IMR-90 (cell line): ENCODE results near the gene TMED10. TPM values are rescaled to one million over a fixed set of nuclear protein-coding genes. Genes with fewer than 3 reads are reported as not detected.

Experiments
- ATAC-seq: fragments of 200-7000 bp; cut with Tn5 transposase; 2 replicates; pipeline ENCODE4 v1.9.1; 2020; ENCODE audit warnings: low read depth, mild to moderate bottlenecking, moderate library complexity
- BruUV-seq: library from RNA; stranded (reverse); fragments of 400-500 nt; replicated peaks from 2 replicates; lab custom pipeline; 2021; lab: Mats Ljungman, UMichigan
- CTCF ChIA-PET: fragments of 300-600 bp; formaldehyde crosslinking; extraction: SDS; loops from one replicate; lab custom pipeline; 2021; ENCODE audit warnings: antibody characterized with exemption; lab: Yijun Ruan, JAX
- POLR2A ChIA-PET: fragments of 300-600 bp; sonication (Branson Sonifier 250); formaldehyde crosslinking; loops from one replicate; lab custom pipeline; 2022; ENCODE audit warnings: antibody characterized with exemption; ENCODE audit not compliant: unreplicated experiment; lab: Charles Lee
- DNase-seq: peaks from one replicate; pipeline ENCODE4 v3.0.0; 2013
- H2AFZ ChIP-seq: replicated peaks from 2 replicates; pipeline ENCODE3; 2013; ENCODE audit warnings: low read length, mild to moderate bottlenecking; ENCODE audit not compliant: poor library complexity
- H2AK5ac ChIP-seq: 2 replicates; pipeline ENCODE4 v1.6.1; 2013; ENCODE audit warnings: low read depth, low read length, inconsistent platforms
- H2AK9ac ChIP-seq: replicated peaks from 2 replicates; pipeline ENCODE3; 2013; ENCODE audit warnings: mild to moderate bottlenecking, low read depth, low read length, moderate library complexity; ENCODE audit not compliant: poor library complexity
- H2BK120ac ChIP-seq: 2 replicates; pipeline ENCODE4 v1.6.1; 2013; ENCODE audit warnings: low read depth, low read length, inconsistent platforms
- H2BK15ac ChIP-seq: 3 replicates; pipeline ENCODE4 v1.6.1; 2013; ENCODE audit warnings: low read depth, low read length, inconsistent platforms
- H2BK20ac ChIP-seq: 2 replicates; pipeline ENCODE4 v1.6.1; 2013; ENCODE audit warnings: low read depth, mild to moderate bottlenecking, inconsistent platforms, low read length, moderate library complexity
- H2BK5ac ChIP-seq: 2 replicates; pipeline ENCODE4 v1.6.1; 2013; ENCODE audit warnings: mild to moderate bottlenecking, low read depth, low read length, inconsistent platforms; ENCODE audit not compliant: poor library complexity, severe bottlenecking
- H3K14ac ChIP-seq: replicated peaks from 2 replicates; pipeline ENCODE4 v1.6.1; 2013; ENCODE audit warnings: low read depth, low read length, inconsistent platforms
- H3K18ac ChIP-seq: 2 replicates; pipeline ENCODE4 v1.6.1; 2013; ENCODE audit warnings: low read depth, low read length, control low read depth
- H3K23ac ChIP-seq: 2 replicates; pipeline ENCODE4 v1.6.1; 2013; ENCODE audit warnings: low read depth, low read length, inconsistent platforms
- H3K27ac ChIP-seq: 2 replicates; pipeline ENCODE4 v1.5.1; 2013; ENCODE audit warnings: mild to moderate bottlenecking, control low read depth, low read length; ENCODE audit not compliant: insufficient read depth
- H3K27me3 ChIP-seq: 2 replicates; pipeline ENCODE4 v1.6.1; 2013; ENCODE audit warnings: low read length; ENCODE audit not compliant: control insufficient read depth, insufficient read depth
- H3K36me3 ChIP-seq: 2 replicates; pipeline ENCODE4 v1.6.1; 2013; ENCODE audit warnings: low read length, mixed read lengths; ENCODE audit not compliant: control insufficient read depth, insufficient read depth
- H3K4ac ChIP-seq: 2 replicates; pipeline ENCODE4 v1.6.1; 2013; ENCODE audit warnings: low read depth, low read length, inconsistent platforms
- H3K4me1 ChIP-seq: 2 replicates; pipeline ENCODE4 v1.6.1; 2013; ENCODE audit warnings: low read length, mixed read lengths; ENCODE audit not compliant: control insufficient read depth, insufficient read depth
- H3K4me2 ChIP-seq: 2 replicates; pipeline ENCODE4 v1.6.1; 2013; ENCODE audit warnings: low read depth, mild to moderate bottlenecking, control low read depth, low read length, moderate library complexity
- H3K4me3 ChIP-seq: 2 replicates; pipeline ENCODE4 v1.5.1; 2013; ENCODE audit warnings: low read depth, mild to moderate bottlenecking, control low read depth, low read length, moderate library complexity; ENCODE audit not compliant: insufficient read depth
- H3K56ac ChIP-seq: 2 replicates; pipeline ENCODE4 v1.6.1; 2013; ENCODE audit warnings: low read length, inconsistent platforms; ENCODE audit not compliant: insufficient read depth; ENCODE audit errors: extremely low read depth
- H3K79me1 ChIP-seq, 2 experiments: 2 replicates each; pipeline ENCODE4 v1.6.1; 2013; ENCODE audit warnings: low read length in 2 of 2, inconsistent platforms in 1 of 2, low read depth in 1 of 2
- H3K9ac ChIP-seq: 2 replicates; pipeline ENCODE4 v1.6.1; 2013; ENCODE audit warnings: low read depth, low read length, control low read depth
- H3K9me1 ChIP-seq: 2 replicates; pipeline ENCODE4 v1.6.1; 2013; ENCODE audit warnings: low read length, inconsistent platforms; ENCODE audit not compliant: insufficient read depth
- H3K9me3 ChIP-seq: 2 replicates; pipeline ENCODE4 v1.6.1; 2013; ENCODE audit warnings: low read length; ENCODE audit not compliant: control insufficient read depth, insufficient read depth
- H4K20me1 ChIP-seq: 2 replicates; pipeline ENCODE4 v1.6.1; 2013; ENCODE audit warnings: low read length, inconsistent platforms; ENCODE audit not compliant: insufficient read depth
- H4K5ac ChIP-seq: 2 replicates; pipeline ENCODE4 v1.6.1; 2013; ENCODE audit warnings: mild to moderate bottlenecking, low read depth, low read length, control low read depth
- H4K8ac ChIP-seq, 2 experiments: 2 replicates each; pipeline ENCODE4 v1.6.1; 2013; ENCODE audit warnings: low read depth in 2 of 2, low read length in 2 of 2, control low read depth in 1 of 2, inconsistent platforms in 1 of 2
- H4K91ac ChIP-seq: 2 replicates; pipeline ENCODE4 v1.6.1; 2013; ENCODE audit warnings: low read depth, low read length, inconsistent platforms; ENCODE audit not compliant: insufficient read depth
- FOS ChIP-seq: fragments of 150-350 bp; IDR thresholded peaks from 2 replicates; pipeline ENCODE4 v1.6.1; 2016; ENCODE audit warnings: low read depth, low read length
- POLR2A ChIP-seq: IDR thresholded peaks from 2 replicates; pipeline ENCODE4 v1.6.1; 2012; ENCODE audit warnings: mild to moderate bottlenecking, low read depth, low read length
- WGBS, 2 experiments: methylation state at CpG; one replicate each; pipeline versions ENCODE4 v1.1.5 to v1.1.7; 2013; ENCODE audit warnings: missing lambda C conversion rate in 2 of 2; ENCODE audit not compliant: insufficient read length in 1 of 2; ENCODE audit errors: extremely low coverage in 2 of 2; 5-methylcytosine and 5-hydroxymethylcytosine counted together
- dilution Hi-C: fragments of 300-500 bp; cut with HindIII; formaldehyde crosslinking; loops from one replicate; pipeline ENCODE4 v1.14.3; 2018; ENCODE audit warnings: low sequenced_read_pairs; ENCODE audit not compliant: unreplicated experiment
- in situ Hi-C: fragments of 300-500 bp; cut with MboI; formaldehyde crosslinking; loops from 3 replicates; pipeline ENCODE4 v1.14.3; 2019; ENCODE audit warnings: low sequenced_read_pairs, inconsistent platforms, mixed read lengths
- intact Hi-C: fragments of 100-400 bp; cut with micrococcal nuclease; formaldehyde crosslinking; loops from 2 replicates; pipeline ENCODE4 v1.10.0; 2022
- polyA plus RNA-seq, 3 experiments: library from polyadenylated mRNA; depleted of rRNA; stranded (reverse); fragments of >200 nt; gene quantifications; 2 replicates each; pipeline ENCODE4 v1.2.3, GENCODE V29; 2012; ENCODE audit warnings: low replicate concordance in 1 of 3
- total RNA-seq: library from RNA; depleted of rRNA; stranded (reverse); fragments of >200 nt; gene quantifications from 2 replicates; pipeline ENCODE4 v1.2.3, GENCODE V29; 2012

The TMED10 gene
- total and polyA plus RNA-seq, 2 of the 4 experiments (the other 2 are of a cell fraction): 254 to 441 TPM

GRCh38 chr14:75168586-75169335 is 7.7 kb downstream of the TMED10 start:
- H2AK5ac ChIP-seq: no peak overlapping the region
- H2BK5ac ChIP-seq: peak overlapping the region; percentile 22
- no peak overlapping the region for H3K23ac ChIP-seq
- H2BK120ac ChIP-seq: no peak overlapping the region
- peaks cover 81% of the 10 kb centered on the region for H4K20me1 ChIP-seq
- peak overlapping the region; percentile 48 for H2BK20ac ChIP-seq
- H3K14ac ChIP-seq: peak overlapping the region; percentile 10; the same call in 1 of the 2 replicates
- H3K9me1 ChIP-seq: peaks cover 12% of the 10 kb centered on the region
- H2AK9ac ChIP-seq: no peak overlapping the region
- DNase-seq: peak; percentile 64
- dilution Hi-C loops (no loop called here), in situ Hi-C loops (no loop called here), intact Hi-C loops (no loop called here)
- POLR2A ChIA-PET: no interaction called here
- H3K4me2 ChIP-seq: peak overlapping the region; percentile 49; the same call in 1 of the 2 replicates
- H3K36me3 ChIP-seq: no peaks in the 10 kb centered on the region
- CTCF ChIA-PET: no interaction called here
- H4K91ac ChIP-seq: no peak overlapping the region
- no peak overlapping the region for H3K4me3 ChIP-seq
- H3K27ac ChIP-seq: no peak overlapping the region
- no peaks in the 10 kb centered on the region for H3K9me3 ChIP-seq
- no peak overlapping the region for H2BK15ac ChIP-seq
- H3K9ac ChIP-seq: no peak overlapping the region
- H3K27me3 ChIP-seq: no peaks in the 10 kb centered on the region
- no peak overlapping the region; the same call in 1 of the 2 replicates for H4K5ac ChIP-seq
- ATAC-seq: peak; percentile 83
- H3K18ac ChIP-seq: peak overlapping the region; percentile 49; the same call in 1 of the 2 replicates
- no peak for TF ChIP-seq POLR2A
- TF ChIP-seq FOS: peak; percentile 48; the same call in 1 of the 2 replicates
- BruUV-seq: no TSS peak
- no peak overlapping the region for H3K4ac ChIP-seq
- no peak overlapping the region for H2AFZ ChIP-seq
- no peak overlapping the region for H4K8ac ChIP-seq
- peaks cover 7% of the 10 kb centered on the region for H3K4me1 ChIP-seq
- no CpG with 5 or more reads among the region's 3 CpGs for WGBS, 2 experiments
- peaks cover 19 to 84% of the 10 kb centered on the region in 2 experiments for H3K79me1 ChIP-seq
- no peak overlapping the region for H3K56ac ChIP-seq
